VCaP (cell line): ENCODE data around the gene SPSB4.

Source experiments
- H3K27ac ChIP-seq: fragments of 450-650 bp; 2 replicates; pipeline ENCODE4 v1.5.1; 2017
- CTCF ChIP-seq: fragments of 450-650 bp; conservative IDR thresholded peaks from 2 replicates; pipeline ENCODE4 v1.5.1; 2017; ENCODE audit warnings: mild to moderate bottlenecking, moderate library complexity

Gene SPSB4

GRCh38 chr3:141103067-141103466, 51.9 kb downstream of the SPSB4 start:
- no peak for TF ChIP-seq CTCF
- H3K27ac ChIP-seq, result no peak overlapping the region

- no peak overlapping the region for H3K27ac ChIP-seq
- no peak for TF ChIP-seq CTCF
Observed at GRCh38 chr3:141103503-141103902, 52.4 kb downstream of the SPSB4 start.

- no peak for TF ChIP-seq CTCF
Observed at GRCh38 chr3:141104151-141104821, 53.1 kb downstream of the SPSB4 start.

GRCh38 chr3:141105828-141106628, 54.9 kb downstream of the SPSB4 start:
- no peak overlapping the region for H3K27ac ChIP-seq
- peak; percentile 85 for TF ChIP-seq CTCF

More at GRCh38 chr3:141104151-141104821, 53.1 kb downstream of the SPSB4 start:
- no peak overlapping the region for H3K27ac ChIP-seq

GRCh38 chr3:141106842-141107241, 55.7 kb downstream of the SPSB4 start:
- no peak overlapping the region for H3K27ac ChIP-seq
- TF ChIP-seq CTCF, result no peak

- no peak overlapping the region for H3K27ac ChIP-seq
- no peak for TF ChIP-seq CTCF
Observed at GRCh38 chr3:141108039-141108438, 56.9 kb downstream of the SPSB4 start.

GRCh38 chr3:141109751-141110150, 58.6 kb downstream of the SPSB4 start:
- no peak for TF ChIP-seq CTCF
- no peak overlapping the region for H3K27ac ChIP-seq
